Measurements from ENCODE around the gene RPL10A. TPM values are rescaled to one million over a fixed set of nuclear protein-coding genes. Genes with fewer than 3 reads are reported as not detected.

Gene RPL10A
- polyA plus RNA-seq, 3 donors, result 345 to 1,242 (median 421) TPM

DNA sequence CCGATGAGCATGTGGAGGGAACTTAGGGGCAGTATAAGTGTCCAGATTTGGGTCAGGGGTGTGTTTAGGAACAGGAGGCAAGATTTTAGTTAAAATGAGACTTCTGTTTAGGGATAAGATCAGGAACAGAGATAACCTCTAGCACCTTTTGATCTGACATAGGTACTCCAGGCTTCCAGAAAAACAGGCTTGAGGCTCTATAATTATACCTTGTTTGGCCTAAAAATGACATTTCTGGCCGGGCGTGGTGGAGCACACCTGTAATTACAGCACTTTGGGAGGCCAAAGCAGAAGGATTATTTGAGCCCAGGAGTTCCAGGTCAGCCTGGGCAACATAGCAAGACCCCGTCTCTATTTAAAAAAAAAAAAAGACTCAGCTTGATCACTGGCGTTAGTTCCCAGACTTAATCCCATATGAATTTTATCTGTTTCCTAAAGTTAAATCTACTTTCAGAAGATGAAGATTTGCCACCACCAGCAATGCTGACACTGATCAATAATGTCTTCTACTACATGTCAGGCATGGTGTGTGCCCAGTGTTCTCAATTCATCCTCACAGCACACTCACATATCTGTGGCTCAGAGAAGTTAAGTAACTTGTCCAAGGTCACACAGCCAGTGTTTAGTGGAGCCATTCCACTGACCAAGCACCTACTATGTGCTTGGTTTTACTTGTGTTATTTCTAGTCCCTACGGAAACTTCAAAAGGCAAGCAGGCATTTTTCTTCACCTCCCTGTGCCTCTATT, 50.5 kb downstream of the RPL10A start:
- Histone ChIP-seq H3K4me2 (replicated peaks; ENCODE audit: extremely low read depth, low read length, poor library complexity, severe bottlenecking) (no peak overlapping the region), H4K20me1 (ENCODE audit: insufficient read depth, low read length) (no peaks in the 10 kb centered on the region), H3K4me3 (replicated peaks in 1 of 3; ENCODE audit: low read depth in 2 of 3, low read length in 3 of 3) (no peak overlapping the region), H2AFZ (ENCODE audit: insufficient read depth, low read depth, low read length, poor library complexity, severe bottlenecking) (no peak overlapping the region), H3K79me2 (ENCODE audit: insufficient read depth, low read length) (no peaks in the 10 kb centered on the region), H3K4me1 (ENCODE audit: control insufficient read depth in 1 of 2, insufficient read depth in 2 of 2, low read length in 2 of 2) (peaks cover 0 to 4% of the 10 kb centered on the region in 2 donors), H3K36me3 (replicated peaks in 1 of 2; ENCODE audit: control insufficient read depth in 1 of 2, insufficient read depth in 2 of 2, low read length in 2 of 2) (no peaks in the 10 kb centered on the region), H3K27ac (ENCODE audit: low read depth in 1 of 2, low read length in 2 of 2) (no peak overlapping the region), H3K9me3 (replicated peaks in 1 of 2; ENCODE audit: control insufficient read depth in 1 of 2, insufficient read depth in 1 of 2, low read length in 2 of 2) (no peaks in the 10 kb centered on the region), H3K27me3 (ENCODE audit: control insufficient read depth in 2 of 2, insufficient read depth in 2 of 2, low read length in 2 of 2) (no peaks in the 10 kb centered on the region), H3K9ac (ENCODE audit: insufficient read depth, low read length, poor library complexity, severe bottlenecking) (no peak overlapping the region)
- intact Hi-C loops (cut with micrococcal nuclease), result no loop called here
- H3K4me3 Mint-ChIP-seq, result no peak overlapping the region
- H3K36me3 Mint-ChIP-seq, result no peaks in the 10 kb centered on the region
- peaks cover 7% of the 10 kb centered on the region for H3K4me1 Mint-ChIP-seq
- H3K27ac Mint-ChIP-seq, result no peak overlapping the region
- no peak for DNase-seq
- peaks cover 9 to 20% (median 10%) of the 10 kb centered on the region in 3 donors for H3K27me3 Mint-ChIP-seq (ENCODE audit: low read depth in 3 of 3)
- WGBS (ENCODE audit: insufficient coverage), result 90% methylated on average over 4 of the region's 6 CpGs
- TF ChIP-seq, protein P1, sequence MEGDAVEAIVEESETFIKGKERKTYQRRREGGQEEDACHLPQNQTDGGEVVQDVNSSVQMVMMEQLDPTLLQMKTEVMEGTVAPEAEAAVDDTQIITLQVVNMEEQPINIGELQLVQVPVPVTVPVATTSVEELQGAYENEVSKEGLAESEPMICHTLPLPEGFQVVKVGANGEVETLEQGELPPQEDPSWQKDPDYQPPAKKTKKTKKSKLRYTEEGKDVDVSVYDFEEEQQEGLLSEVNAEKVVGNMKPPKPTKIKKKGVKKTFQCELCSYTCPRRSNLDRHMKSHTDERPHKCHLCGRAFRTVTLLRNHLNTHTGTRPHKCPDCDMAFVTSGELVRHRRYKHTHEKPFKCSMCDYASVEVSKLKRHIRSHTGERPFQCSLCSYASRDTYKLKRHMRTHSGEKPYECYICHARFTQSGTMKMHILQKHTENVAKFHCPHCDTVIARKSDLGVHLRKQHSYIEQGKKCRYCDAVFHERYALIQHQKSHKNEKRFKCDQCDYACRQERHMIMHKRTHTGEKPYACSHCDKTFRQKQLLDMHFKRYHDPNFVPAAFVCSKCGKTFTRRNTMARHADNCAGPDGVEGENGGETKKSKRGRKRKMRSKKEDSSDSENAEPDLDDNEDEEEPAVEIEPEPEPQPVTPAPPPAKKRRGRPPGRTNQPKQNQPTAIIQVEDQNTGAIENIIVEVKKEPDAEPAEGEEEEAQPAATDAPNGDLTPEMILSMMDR (IDR thresholded peaks at IDR 0.05), result no peak
- H3K9me3 Mint-ChIP-seq, result peaks cover 0 to 2% (median 0%) of the 10 kb centered on the region in 7 donors

DNA sequence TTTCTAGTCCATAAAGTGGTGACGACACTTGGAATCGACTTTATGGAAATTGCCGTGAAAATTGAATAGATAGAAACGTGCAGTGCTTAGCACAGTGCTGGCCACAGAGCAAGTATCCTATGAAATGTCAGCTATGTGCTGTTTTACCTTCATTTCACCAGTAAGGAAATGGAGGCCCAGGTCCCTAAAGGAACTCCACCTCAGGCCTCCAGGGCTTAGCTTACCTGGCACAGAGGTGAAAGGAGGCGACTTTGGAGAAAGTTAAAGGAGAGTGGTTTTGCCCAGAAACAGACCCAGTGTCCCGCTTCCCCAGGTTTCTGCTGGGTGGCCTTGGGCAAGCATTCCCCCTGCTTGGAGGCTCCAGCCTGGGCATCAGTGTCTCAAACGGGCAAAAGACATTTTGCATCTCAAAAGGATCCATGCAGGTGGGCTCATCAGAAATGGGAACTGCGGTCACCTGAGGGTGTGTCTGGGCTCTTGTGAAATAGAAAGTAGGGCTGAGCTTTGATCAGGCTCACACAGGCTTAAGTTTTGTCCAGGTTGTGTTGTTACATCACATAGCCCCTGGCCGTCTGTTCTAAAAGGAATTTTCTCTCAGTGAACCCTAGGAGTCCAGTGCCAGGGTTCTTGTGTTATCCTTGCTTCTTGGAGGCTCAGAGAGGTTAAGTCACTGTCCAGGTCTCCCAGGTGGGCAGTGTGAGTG, 51.3 kb downstream of the RPL10A start:
- WGBS (ENCODE audit: insufficient coverage), result 96% methylated on average over 5 of the region's 9 CpGs
- Histone ChIP-seq H3K4me3 (replicated peaks in 1 of 3; ENCODE audit: low read depth in 2 of 3, low read length in 3 of 3) (no peak overlapping the region), H3K27ac (ENCODE audit: low read depth in 1 of 2, low read length in 2 of 2) (no peak overlapping the region), H3K4me1 (ENCODE audit: control insufficient read depth in 1 of 2, insufficient read depth in 2 of 2, low read length in 2 of 2) (peaks cover 0 to 4% of the 10 kb centered on the region in 2 donors), H3K9ac (ENCODE audit: insufficient read depth, low read length, poor library complexity, severe bottlenecking) (no peak overlapping the region), H4K20me1 (ENCODE audit: insufficient read depth, low read length) (no peaks in the 10 kb centered on the region), H3K9me3 (replicated peaks in 1 of 2; ENCODE audit: control insufficient read depth in 1 of 2, insufficient read depth in 1 of 2, low read length in 2 of 2) (no peaks in the 10 kb centered on the region), H3K4me2 (replicated peaks; ENCODE audit: extremely low read depth, low read length, poor library complexity, severe bottlenecking) (no peak overlapping the region), H3K36me3 (replicated peaks in 1 of 2; ENCODE audit: control insufficient read depth in 1 of 2, insufficient read depth in 2 of 2, low read length in 2 of 2) (no peaks in the 10 kb centered on the region), H3K27me3 (ENCODE audit: control insufficient read depth in 2 of 2, insufficient read depth in 2 of 2, low read length in 2 of 2) (no peaks in the 10 kb centered on the region), H2AFZ (ENCODE audit: insufficient read depth, low read depth, low read length, poor library complexity, severe bottlenecking) (no peak overlapping the region), H3K79me2 (ENCODE audit: insufficient read depth, low read length) (no peaks in the 10 kb centered on the region)
- Mint-ChIP-seq H3K4me3 (no peak overlapping the region), H3K27me3 (ENCODE audit: low read depth in 3 of 3) (peaks cover 9 to 14% (median 10%) of the 10 kb centered on the region in 3 donors), H3K4me1 (peaks cover 7% of the 10 kb centered on the region), H3K9me3 (peaks cover 0 to 2% (median 0%) of the 10 kb centered on the region in 7 donors), H3K27ac (no peak overlapping the region), H3K36me3 (no peaks in the 10 kb centered on the region)
- intact Hi-C loops (cut with micrococcal nuclease), result loop anchor here (5.0 kb wide), 1 partner anchor 218 kb away; the partner anchor contains the start of gene ARMC12 (in 2 of the 2)
- no peak for DNase-seq
- TF ChIP-seq, protein P1 (IDR thresholded peaks at IDR 0.05), result no peak

Small RNAs within 50 kb of the gene (small RNA-seq; reads per million reads assigned to genes)
- gene MIR7111 (ENCODE audit: insufficient read length, low read depth), result not detected

Other genes starting within 250 kb of the RPL10A start
- gene ZNF76, start 208.7 kb upstream of the RPL10A start, polyA plus RNA-seq, result 10 to 100 TPM in 1 of 3 donors, 1 to 10 TPM in 2; 6.8 to 49.7 (median 9.6) TPM
- gene DEF6, start 170.6 kb upstream of the RPL10A start, polyA plus RNA-seq, result 100 to 1,000 TPM in 1 of 3 donors, 10 to 100 TPM in 2; 41.2 to 110 (median 59.3) TPM
- 10 to 100 TPM in 1 of 3 donors, 1 to 10 TPM in 2; 1.2 to 22.0 (median 2.4) TPM for gene PPARD, start 125.8 kb upstream of the RPL10A start, polyA plus RNA-seq
- gene FANCE, start 16.1 kb upstream of the RPL10A start, polyA plus RNA-seq, result 1 to 10 TPM; 1.8 to 3.0 (median 2.9) TPM
- not detected for gene TEAD3, start 28.7 kb downstream of the RPL10A start, polyA plus RNA-seq
- not detected for gene TULP1, start 44.5 kb downstream of the RPL10A start, polyA plus RNA-seq
- gene FKBP5, start 220.5 kb downstream of the RPL10A start, polyA plus RNA-seq, result 10 to 100 TPM; 20.2 to 58.5 (median 56.9) TPM

All from CD14-positive monocyte (primary cell).